ENCODE data around the gene CCDC57. TPM values are rescaled to one million over a fixed set of nuclear protein-coding genes. Genes with fewer than 3 reads are reported as not detected.

Gene CCDC57
- total RNA-seq, 2 donors from 2014 or later, result 19.4 to 58.1 TPM

GRCh38 chr17:82053556-82054263 lies 158.9 kb downstream of the CCDC57 start:
- H3K27me3 ChIP-seq (replicated peaks; ENCODE audit: insufficient read depth), result no peaks in the 10 kb centered on the region
- H3K9me3 ChIP-seq, result no peaks in the 10 kb centered on the region
- H3K4me1 ChIP-seq (ENCODE audit: control insufficient read depth in 1 of 2, low read depth in 2 of 2), result peaks cover 9 to 38% of the 10 kb centered on the region in 2 donors
- H3K36me3 ChIP-seq, result peaks cover 46% of the 10 kb centered on the region
- H3K27ac ChIP-seq, result no peak overlapping the region
- no peak for TF ChIP-seq CTCF (IDR thresholded peaks at IDR 0.05)
- no peak for ATAC-seq (ENCODE audit: insufficient number of reproducible peaks, low FRiP score, low read depth)
- no peak for DNase-seq (ENCODE audit: low spot score)
- H3K4me3 ChIP-seq, result no peak overlapping the region

GRCh38 chr17:82053130-82053529 lies 159.5 kb downstream of the CCDC57 start:
- peak overlapping the region; percentile 82 for H3K4me3 ChIP-seq
- DNase-seq (ENCODE audit: low spot score) (no peak), ATAC-seq (ENCODE audit: insufficient number of reproducible peaks, low FRiP score, low read depth) (no peak)
- H3K9me3 ChIP-seq, result no peaks in the 10 kb centered on the region
- H3K27me3 ChIP-seq (replicated peaks; ENCODE audit: insufficient read depth), result no peaks in the 10 kb centered on the region
- no peak overlapping the region for H3K27ac ChIP-seq
- H3K36me3 ChIP-seq, result peaks cover 48% of the 10 kb centered on the region
- TF ChIP-seq CTCF (IDR thresholded peaks at IDR 0.05), result no peak
- peaks cover 9 to 38% of the 10 kb centered on the region in 2 donors for H3K4me1 ChIP-seq (ENCODE audit: control insufficient read depth in 1 of 2, low read depth in 2 of 2)

GRCh38 chr17:82052638-82053059 lies 160.0 kb downstream of the CCDC57 start:
- Histone ChIP-seq H3K36me3 (peaks cover 45% of the 10 kb centered on the region), H3K27ac (no peak overlapping the region), H3K9me3 (no peaks in the 10 kb centered on the region), H3K4me1 (ENCODE audit: control insufficient read depth in 1 of 2, low read depth in 2 of 2) (peaks cover 9 to 38% of the 10 kb centered on the region in 2 donors), H3K27me3 (replicated peaks; ENCODE audit: insufficient read depth) (no peaks in the 10 kb centered on the region), H3K4me3 (peak overlapping the region; percentile 82)
- DNase-seq (ENCODE audit: low spot score), result no peak
- no peak for TF ChIP-seq CTCF (IDR thresholded peaks at IDR 0.05)
- ATAC-seq (ENCODE audit: insufficient number of reproducible peaks, low FRiP score, low read depth), result no peak

- peak within 1 kb of the TSS; percentile 82 for H3K4me3 ChIP-seq
- no peak for DNase-seq (ENCODE audit: low spot score)
- no peaks in the 10 kb centered on the region for H3K27me3 ChIP-seq (replicated peaks; ENCODE audit: insufficient read depth)
- H3K36me3 ChIP-seq, result peaks cover 39% of the 10 kb centered on the region
- TF ChIP-seq CTCF (IDR thresholded peaks at IDR 0.05), result no peak
- H3K9me3 ChIP-seq, result no peaks in the 10 kb centered on the region
- ATAC-seq (ENCODE audit: insufficient number of reproducible peaks, low FRiP score, low read depth), result no peak
- H3K27ac ChIP-seq, result no peak within 1 kb of the TSS
- H3K4me1 ChIP-seq (ENCODE audit: control insufficient read depth in 1 of 2, low read depth in 2 of 2), result peaks cover 9 to 38% of the 10 kb centered on the region in 2 donors
Observed at GRCh38 chr17:82051776-82052637, 160.6 kb downstream of the CCDC57 start, which contains the start of the genes GPS1 and RFNG. Gene GPS1, plus strand, starts transcription at chr17:82051898. Its CDS starts 34 bp downstream, at chr17:82051932. Gene RFNG, minus strand, starts transcription at chr17:82051811. Its CDS starts 45 bp downstream, at chr17:82051766.

Other genes with a start within 250 kb of the CCDC57 start
- 10 to 100 TPM; 20.6 to 41.3 TPM for gene ASPSCR1, start 235.2 kb downstream of the CCDC57 start, total RNA-seq
- 10 to 100 TPM; 31.4 to 40.4 TPM for gene CENPX, start 190.0 kb downstream of the CCDC57 start, total RNA-seq
- gene LRRC45, start 189.5 kb downstream of the CCDC57 start, total RNA-seq, result 10 to 100 TPM in 1 of 2 donors, 1 to 10 TPM in 1; 6.1 to 14.2 TPM
- 1 to 10 TPM in 1 of 2 donors, not detected in 1; 1.8 TPM for gene RAC3, start 181.2 kb downstream of the CCDC57 start, total RNA-seq
- gene DCXR, start 175.1 kb downstream of the CCDC57 start, total RNA-seq, result 10 to 100 TPM; 33.9 to 87.1 TPM
- 10 to 100 TPM; 39.9 to 45.3 TPM for gene RFNG, start 161.0 kb downstream of the CCDC57 start, total RNA-seq
- 10 to 100 TPM; 43.2 to 91.9 TPM for gene GPS1, start 160.9 kb downstream of the CCDC57 start, total RNA-seq
- gene DUS1L, start 147.0 kb downstream of the CCDC57 start, total RNA-seq, result 10 to 100 TPM; 77.3 to 88.9 TPM
- 10 to 100 TPM; 49.6 to 50.9 TPM for gene FASN, start 114.6 kb downstream of the CCDC57 start, total RNA-seq
- gene SLC16A3, start 16.2 kb upstream of the CCDC57 start, total RNA-seq, result 100 to 1,000 TPM in 1 of 2 donors, 10 to 100 TPM in 1; 76.0 to 113 TPM
- 10 to 100 TPM; 69.5 to 71.9 TPM for gene CSNK1D, start 60.9 kb upstream of the CCDC57 start, total RNA-seq
- 1 to 10 TPM; 3.0 to 3.5 TPM for gene CD7, start 104.8 kb upstream of the CCDC57 start, total RNA-seq
- 10 to 100 TPM; 16.7 to 32.2 TPM for gene SECTM1, start 120.9 kb upstream of the CCDC57 start, total RNA-seq
- not detected for gene TEX19, start 146.4 kb upstream of the CCDC57 start, total RNA-seq
- gene UTS2R, start 158.9 kb upstream of the CCDC57 start, total RNA-seq, result under 1 TPM in 1 of 2 donors, not detected in 1; 0.27 TPM
- gene HEXD, start 205.5 kb upstream of the CCDC57 start, total RNA-seq, result 10 to 100 TPM; 31.4 to 34.7 TPM
- gene OGFOD3, start 205.7 kb upstream of the CCDC57 start, total RNA-seq, result 10 to 100 TPM; 24.9 to 27.4 TPM
- gene CYBC1, start 237.9 kb upstream of the CCDC57 start, total RNA-seq, result 100 to 1,000 TPM in 1 of 2 donors, 10 to 100 TPM in 1; 84.6 to 178 TPM
- gene NARF, start 245.9 kb upstream of the CCDC57 start, total RNA-seq, result 10 to 100 TPM; 77.0 to 86.8 TPM